GM21717 (cell line): ENCODE data around the gene IRF7.
"Not testable (repeated sequence)": the region's sequence is repeated elsewhere in the genome, so short reads cannot be mapped to it uniquely, and the experiment has no call there.

ENCODE experiments used
- ATAC-seq: cut with Tn5 transposase; IDR thresholded peaks from one replicate; pipeline ENCODE4 v1.9.1; 2021; ENCODE audit warnings: mild to moderate bottlenecking, moderate library complexity; ENCODE audit not compliant: unreplicated experiment

Gene IRF7

GRCh38 chr11:584287-584686 is 31.5 kb downstream of the IRF7 start:
- no peak for ATAC-seq

GRCh38 chr11:581752-582151 is 34.0 kb downstream of the IRF7 start:
- no peak for ATAC-seq

- no peak for ATAC-seq
Observed at GRCh38 chr11:581342-581741, 34.4 kb downstream of the IRF7 start.

GRCh38 chr11:579830-580601 is 35.7 kb downstream of the IRF7 start:
- ATAC-seq = no peak

GRCh38 chr11:578276-579035 is 37.3 kb downstream of the IRF7 start:
- ATAC-seq = no peak

- no peak for ATAC-seq
Observed at GRCh38 chr11:577611-577894, 38.2 kb downstream of the IRF7 start.

- ATAC-seq = no peak
Observed at GRCh38 chr11:576811-577610, 38.7 kb downstream of the IRF7 start.

GRCh38 chr11:575996-576768 is 39.6 kb downstream of the IRF7 start, which contains the start of gene PHRF1:
Gene PHRF1, plus strand, starts transcription at chr11:576470. Its CDS starts 5,043 bp downstream, at chr11:581513.
- ATAC-seq = peak; percentile 68

- peak; percentile 28 for ATAC-seq
Observed at GRCh38 chr11:575313-575995, 40.3 kb downstream of the IRF7 start.

GRCh38 chr11:574632-575312 is 41.0 kb downstream of the IRF7 start:
- no peak for ATAC-seq

GRCh38 chr11:574031-574570 is 41.6 kb downstream of the IRF7 start:
- ATAC-seq = not testable (repeated sequence)

GRCh38 chr11:573146-573759 is 42.5 kb downstream of the IRF7 start:
- ATAC-seq = no peak

GRCh38 chr11:571802-572185 is 44.0 kb downstream of the IRF7 start:
- no peak for ATAC-seq

- ATAC-seq = no peak
Observed at GRCh38 chr11:569158-569885, 46.4 kb downstream of the IRF7 start.

GRCh38 chr11:568306-569157 is 47.2 kb downstream of the IRF7 start:
- ATAC-seq = peak; percentile 73

- no peak for ATAC-seq
Observed at GRCh38 chr11:567629-568292, 48.0 kb downstream of the IRF7 start.
